Stromal cell of bone marrow (primary cell): ENCODE data around the gene MAD1L1.
"Not testable (repeated sequence)": the region's sequence is repeated elsewhere in the genome, so short reads cannot be mapped to it uniquely, and the experiment has no call there.

Experiments used
- DNase-seq: peaks from one replicate; pipeline ENCODE4 v3.0.0-alpha.2; 2012; ENCODE audit warnings: low read depth

MAD1L1 gene

DNA sequence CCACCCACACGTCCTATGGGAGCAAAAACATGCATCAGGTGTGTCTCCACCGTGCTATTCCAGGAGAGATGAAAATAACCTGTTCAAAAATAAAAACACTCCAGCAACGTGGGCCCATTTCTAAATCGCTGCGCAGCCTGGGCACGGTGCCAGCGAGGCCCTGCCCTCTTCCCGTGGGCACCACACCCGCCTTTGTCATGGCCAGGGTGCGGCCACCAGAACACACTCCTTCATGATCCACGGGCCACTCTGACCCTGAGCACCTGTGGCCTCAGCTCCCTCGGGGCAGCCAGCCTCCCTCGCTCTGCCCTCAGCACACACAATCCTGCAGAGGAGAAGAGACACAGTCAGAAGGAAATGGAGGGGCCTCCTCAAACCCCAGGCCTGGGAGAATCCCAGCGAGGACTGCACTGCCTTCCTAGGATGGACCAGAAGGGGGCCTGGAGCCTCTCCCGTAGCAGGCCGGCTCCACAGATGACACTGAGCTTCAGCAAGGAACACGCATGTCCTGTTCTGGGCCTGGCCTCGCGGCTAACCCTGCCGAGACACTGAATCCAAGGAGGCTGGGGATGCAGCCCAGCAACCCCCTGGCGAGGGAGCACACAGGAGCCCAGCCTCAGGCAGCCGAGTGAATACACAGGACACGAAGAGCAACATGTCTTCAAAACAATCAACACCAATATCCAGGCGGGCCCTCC lies 169.0 kb downstream of the MAD1L1 start:
- no peak for DNase-seq

DNA sequence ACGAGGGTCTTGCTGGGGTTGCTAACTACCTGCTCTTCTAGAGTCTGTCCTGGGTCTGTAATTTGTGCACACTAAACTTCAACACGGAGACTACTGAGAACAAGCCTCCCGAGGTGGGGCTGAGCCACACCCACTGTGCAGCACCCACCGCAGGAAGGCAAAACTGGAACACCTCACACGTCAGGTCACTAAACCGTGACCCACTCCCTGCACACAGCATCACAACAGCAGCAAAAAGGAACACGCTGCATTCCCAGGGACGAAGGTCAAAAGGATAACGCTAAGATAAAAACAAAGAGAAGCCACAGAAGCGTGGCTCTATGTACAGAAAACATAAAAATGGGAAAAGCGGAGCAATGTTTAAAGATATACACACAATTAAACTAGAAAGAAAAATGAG lies 170.1 kb downstream of the MAD1L1 start:
- DNase-seq: no peak

DNA sequence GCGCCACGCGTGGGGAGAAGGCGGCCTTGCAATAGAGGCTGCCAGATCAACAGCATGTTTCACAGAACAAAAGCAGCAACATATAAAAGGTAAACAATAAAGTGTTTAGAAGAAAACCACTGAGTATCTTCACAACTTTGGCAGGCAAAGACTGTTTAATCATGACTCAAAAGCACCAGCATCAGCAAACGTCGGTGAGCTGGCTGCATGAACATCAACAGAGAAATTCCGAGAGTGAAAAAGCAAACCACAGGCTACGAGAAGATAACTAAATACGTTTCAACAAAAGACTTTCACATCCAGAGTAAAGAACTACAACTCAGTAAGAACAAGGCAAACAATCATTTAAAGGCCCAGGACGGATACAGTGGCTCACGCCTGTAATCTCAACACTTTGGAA lies 172.0 kb downstream of the MAD1L1 start:
- no peak for DNase-seq

DNA sequence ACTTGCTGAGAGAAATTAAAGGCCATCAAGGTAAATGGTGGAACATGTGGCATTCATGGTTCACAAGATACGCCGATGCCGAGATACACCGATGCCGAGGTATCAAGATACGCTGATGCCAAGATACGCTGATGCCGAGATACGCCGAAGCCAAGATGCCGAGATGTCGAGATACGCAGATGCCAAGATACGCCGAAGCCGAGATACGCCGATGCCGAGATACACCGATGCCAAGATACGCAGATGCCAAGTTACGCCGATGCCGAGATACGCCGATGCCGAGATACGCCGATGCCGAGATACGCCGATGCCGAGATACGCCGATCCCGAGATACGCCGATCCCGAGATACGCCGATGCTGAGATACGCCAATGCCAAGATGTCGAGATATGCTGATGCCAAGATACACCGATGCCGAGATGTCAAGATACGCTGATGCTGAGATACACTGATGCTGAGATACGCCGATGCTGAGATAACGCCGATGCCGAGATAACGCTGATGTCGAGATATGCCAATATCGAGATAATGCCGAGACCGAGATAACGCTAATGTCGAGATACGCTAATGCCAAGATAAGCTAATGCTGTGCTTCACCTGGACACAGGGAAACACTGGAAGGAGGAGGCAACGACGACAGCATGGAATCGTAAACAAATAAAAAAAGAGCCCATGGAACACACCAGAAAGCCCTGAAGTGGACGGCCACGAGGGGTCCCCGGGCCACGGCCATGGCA lies 172.6 kb downstream of the MAD1L1 start:
- DNase-seq: no peak

DNA sequence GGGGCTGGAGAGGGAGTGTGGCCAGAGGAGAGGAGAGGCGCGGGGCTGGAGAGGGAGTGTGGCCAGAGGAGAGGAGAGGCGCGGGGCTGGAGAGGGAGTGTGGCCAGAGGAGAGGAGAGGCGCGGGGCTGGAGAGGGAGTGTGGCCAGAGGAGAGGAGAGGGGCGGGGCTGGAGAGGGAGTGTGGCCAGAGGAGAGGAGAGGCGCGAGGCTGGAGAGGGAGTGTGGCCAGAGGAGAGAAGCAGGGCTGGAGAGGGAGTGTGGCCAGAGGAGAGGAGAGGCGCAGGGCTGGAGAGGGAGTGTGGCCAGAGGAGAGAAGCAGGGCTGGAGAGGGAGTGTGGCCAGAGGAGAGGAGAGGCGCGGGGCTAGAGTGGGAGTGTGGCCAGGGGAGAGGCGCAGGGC lies 174.5 kb downstream of the MAD1L1 start:
- DNase-seq: not testable (repeated sequence)

DNA sequence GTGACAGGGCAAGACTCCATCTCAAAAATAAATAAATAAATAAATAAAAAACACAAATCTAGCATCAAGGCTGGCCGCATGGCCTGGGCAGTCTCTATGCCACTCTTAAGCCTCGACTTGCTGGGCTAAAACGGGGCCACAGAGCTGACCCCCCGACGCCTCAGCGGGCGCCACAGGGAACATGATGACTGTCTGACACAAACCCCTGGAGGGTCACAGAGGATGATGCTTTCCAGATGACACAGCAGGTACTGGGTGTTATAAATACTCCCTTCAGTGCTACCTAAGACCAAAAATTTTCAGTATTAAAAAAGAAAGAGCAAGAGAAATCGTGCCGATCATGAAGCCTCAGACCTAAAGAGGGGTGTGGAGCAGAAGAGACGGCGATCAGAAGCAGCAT lies 176.8 kb downstream of the MAD1L1 start:
- DNase-seq: no peak

DNA sequence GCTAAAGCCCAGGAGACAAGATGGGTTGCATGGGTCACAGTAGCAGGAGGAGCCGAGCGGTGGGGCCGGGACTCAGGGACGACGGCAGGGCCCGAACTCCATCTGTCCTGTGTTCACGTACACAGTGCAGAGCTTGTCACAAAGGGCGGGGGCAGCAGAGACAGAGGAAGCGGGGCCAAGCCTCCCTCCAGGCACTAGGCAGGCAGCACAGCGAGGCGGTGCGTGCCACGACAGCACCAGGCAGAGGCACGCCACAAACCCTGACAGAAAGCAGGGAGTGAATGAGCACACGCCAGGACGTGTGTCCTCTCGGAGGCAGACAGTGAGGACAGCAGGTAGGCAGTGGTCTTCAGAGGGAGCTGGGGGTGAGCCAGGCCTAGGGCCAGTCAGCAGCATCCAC lies 177.8 kb downstream of the MAD1L1 start:
- DNase-seq: no peak

DNA sequence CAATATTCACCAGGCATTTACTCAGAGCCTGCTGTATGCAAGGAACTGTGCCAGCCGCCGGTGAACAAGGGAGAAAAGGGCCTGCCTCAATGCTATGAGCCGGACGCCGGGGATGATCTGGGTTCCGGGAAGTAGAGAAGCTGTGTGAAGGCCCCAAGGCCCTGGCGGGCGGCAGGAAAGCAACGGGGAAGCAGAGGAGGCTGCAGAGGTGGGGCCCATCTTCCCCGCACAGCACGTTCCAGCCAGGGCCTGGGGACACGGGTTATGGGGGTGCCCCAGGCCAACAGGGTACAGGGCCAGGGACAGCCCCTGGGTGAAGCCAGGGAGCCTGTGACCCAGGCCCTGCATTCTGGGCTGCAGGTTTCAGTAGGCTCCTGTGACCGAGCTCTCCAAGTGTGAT lies 179.3 kb downstream of the MAD1L1 start:
- DNase-seq: no peak

DNA sequence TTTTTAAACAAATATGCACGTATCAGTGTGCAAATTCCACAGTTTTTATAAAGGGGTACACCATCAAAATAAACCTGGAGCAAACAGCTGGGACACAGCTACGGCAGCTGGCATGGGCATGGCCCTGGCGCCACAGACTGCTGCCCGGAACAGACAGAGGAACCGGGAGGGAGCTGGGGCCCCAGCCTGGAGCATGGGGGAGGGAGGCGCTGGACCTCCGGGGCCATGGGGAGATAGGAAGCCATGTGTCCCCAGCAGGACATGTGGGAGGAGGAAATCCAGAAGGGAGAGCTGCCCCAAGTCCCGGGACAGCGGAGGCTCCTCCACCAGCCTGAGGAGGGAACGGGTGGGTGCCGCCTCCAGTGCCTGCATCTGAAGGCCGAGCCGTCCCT lies 180.1 kb downstream of the MAD1L1 start:
- no peak for DNase-seq

DNA sequence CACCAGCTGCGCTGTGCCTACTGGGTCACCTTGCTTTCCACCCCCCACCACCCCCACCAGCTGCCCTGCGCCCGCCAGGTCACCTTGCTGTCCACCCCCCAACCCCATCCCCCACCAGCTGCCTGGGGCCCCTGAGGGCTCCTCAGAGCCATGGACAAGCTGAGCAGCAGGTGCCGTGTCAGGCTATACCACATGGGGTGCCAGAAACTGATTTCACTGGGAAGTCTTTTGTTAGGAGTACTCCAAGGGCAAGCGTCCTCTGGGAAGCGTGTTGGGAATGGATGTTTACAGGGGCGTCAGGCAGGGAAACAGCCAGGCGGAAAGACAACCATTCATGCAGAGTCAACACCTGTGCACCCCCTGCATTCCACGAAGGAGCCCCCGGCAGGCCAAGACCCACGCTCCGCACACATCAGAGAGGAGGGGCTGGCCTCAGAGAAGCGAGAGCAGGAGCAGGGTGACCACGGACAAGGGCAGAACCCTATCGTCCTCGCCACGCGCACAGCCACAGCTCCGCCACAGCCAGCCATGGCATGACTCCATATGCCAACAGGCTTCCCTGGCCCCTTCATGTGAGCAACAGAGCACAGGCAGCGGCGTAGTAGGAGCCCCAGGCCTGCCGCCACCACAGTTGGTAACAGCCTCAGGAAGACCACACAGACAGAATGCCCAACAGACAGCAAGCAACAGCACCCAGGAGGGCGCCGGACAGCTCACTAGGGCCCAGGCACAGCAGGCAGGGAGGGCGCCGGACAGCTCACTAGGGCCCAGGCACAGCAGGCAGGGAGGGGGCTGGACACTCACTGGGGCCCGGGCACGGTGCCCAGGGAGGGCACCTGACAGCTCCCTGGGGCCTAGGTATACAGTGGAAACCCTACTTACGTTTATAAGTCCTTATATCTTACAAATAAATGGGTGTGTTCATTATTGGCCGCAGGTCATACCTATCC lies 180.8 kb downstream of the MAD1L1 start:
- no peak for DNase-seq

DNA sequence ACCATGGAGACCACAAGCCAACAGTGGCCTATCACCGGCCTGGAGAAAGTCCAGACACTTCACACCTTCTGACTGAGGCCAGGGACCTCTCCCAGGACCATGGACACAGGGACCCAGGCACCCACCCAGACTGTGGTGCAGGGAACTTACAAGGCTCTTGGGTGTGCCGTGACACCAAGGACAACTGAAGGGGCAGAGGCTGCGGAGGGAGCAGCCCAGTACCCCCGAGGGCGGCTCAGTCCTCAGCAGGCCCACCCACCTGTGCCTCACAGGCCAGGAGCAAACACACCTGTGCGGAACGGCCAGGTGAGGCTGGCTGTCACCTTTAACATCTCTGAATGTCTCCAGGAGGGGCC lies 182.3 kb downstream of the MAD1L1 start:
- DNase-seq: no peak

DNA sequence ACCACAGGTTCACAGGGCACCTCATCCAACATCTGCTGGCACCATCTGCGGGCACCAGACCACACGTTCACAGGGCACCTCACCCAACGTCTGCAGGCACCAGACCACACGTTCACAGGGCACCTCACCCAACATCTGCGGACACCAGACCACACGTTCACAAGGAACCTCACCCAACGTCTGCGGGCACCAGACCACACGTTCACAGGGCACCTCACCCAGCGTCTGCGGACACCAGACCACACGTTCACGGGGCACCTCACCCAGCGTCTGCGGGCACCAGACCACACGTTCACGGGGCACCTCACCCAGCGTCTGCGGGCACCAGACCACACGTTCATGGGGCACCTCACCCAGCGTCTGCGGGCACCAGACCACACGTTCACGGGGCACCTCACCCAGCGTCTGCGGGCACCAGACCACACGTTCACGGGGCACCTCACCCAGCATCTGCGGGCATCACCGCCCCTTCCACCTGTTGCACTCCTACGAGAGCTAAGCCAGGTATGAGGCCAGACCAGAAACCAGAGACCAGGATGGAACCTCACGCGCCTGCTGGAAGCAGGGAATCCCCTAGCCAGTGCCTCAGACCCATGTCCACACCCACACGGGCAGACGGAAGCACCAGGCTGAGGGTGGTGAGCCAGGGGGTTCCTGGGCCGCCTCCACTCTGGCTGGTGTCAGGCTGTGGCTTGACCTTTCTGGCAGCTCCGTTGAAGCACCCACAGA lies 182.8 kb downstream of the MAD1L1 start:
- DNase-seq: no peak

DNA sequence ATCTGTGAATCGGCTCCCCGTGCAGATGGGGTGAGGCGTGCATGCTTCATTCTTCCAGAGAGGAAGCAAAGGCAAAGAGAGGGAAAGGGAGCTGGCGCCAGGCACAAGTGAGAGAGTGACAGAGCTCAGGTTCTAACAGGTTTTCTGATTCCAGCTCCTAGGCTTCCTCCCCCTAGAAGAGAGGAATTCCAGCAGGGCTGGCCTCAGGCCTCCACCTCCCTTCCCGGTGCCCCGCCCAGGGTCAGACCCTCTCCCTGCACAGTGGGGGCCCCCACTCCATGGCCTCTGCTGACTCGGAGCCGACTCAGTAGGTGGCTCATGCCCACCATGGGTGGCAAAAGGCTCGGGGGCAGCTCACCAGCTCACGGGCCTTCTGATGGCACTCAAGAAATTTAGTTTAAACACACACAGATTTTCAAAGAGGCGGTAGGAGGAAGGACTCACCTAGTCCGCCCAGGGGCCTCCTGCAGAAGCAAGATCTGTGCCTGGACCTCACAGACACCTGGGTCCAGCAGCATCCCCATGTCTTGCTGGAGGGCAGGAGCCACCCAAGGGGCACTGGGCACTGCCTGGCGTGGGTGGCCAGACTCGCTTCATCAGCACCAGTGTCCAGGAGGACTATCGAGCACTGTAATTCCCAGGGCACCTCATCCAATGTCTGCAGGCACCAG lies 183.5 kb downstream of the MAD1L1 start:
- DNase-seq: no peak

DNA sequence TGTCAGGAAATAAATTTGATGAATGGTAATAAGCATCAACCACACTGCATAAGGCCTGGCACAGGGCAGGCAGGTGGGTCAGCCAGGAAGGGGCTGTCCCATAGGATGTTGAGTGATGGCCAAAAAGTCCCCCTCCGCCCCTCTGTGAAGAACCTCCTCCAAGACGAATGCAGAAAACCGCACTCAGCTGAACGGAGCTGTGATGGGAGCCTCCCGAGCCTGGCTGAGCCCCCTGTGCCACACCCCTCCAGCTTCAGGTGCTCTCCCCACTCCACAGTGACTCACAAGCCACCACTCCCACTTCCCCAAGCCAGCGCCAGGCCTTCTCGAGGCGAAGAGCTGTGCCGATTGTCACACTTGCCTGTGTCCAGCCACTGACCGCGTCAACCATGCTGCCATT lies 184.2 kb downstream of the MAD1L1 start:
- no peak for DNase-seq

DNA sequence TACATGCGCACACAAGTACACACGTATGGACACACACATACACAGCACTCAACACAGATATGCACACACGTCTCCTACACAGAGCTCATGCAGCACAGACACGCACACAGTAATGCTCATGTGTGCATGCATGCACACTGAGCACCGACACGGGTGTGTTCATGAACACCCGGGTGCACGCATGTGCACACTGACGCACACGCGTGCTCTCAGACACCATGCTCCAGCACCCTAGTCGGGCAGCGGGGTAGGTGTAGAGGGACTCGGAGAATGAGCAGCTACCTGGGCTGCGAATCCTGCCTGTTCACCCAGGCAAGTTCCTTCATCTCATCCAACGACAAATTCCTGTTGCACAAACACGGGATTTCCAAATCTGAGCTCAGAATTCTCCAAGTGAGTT lies 184.7 kb downstream of the MAD1L1 start:
- DNase-seq: no peak

DNA sequence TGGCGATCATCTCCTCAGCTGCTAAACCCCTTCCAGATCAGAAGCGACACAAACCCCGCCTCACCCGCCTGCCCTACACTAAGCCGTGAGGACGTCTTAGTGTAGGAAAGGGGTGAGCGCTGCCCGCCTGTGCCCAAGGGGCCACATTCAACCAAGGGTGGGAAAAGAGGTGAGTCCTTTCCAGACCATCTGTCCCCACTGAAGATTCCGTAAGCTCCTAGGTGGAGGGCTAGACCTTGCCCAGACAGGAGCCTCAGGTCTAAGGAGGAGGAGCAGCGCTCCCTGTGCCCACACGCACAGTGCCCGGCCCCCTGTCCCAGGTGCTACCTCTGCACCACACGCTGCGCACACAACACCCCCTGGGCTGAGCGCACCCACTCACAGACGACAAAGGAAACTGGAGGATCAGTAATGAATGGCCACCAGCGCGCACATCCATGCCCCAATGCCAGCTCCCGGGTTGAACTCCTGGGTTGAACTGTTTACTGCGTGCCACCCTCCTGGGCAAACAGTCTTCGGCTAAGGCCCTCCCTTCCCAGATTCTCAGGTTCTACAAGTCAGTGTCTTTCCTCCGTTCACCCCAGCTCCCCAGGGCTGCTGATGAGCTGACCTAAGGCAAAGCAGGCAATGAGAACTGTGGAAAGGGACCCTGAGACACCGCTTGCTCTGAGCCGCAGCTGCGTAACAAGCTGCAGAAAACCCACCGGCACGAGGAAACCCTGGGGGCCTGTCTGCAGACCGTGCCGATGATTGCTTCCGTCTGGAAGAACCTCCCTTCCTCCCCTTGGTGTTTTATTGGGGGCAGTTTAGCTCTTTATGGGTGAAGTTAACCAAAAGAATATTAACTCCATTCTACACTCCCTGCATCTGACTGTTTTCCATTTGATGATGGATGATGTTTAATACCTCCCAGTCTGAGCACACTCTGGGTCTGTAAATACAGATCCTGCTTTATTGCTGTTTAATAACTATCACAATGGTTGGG lies 185.9 kb downstream of the MAD1L1 start:
- no peak for DNase-seq

DNA sequence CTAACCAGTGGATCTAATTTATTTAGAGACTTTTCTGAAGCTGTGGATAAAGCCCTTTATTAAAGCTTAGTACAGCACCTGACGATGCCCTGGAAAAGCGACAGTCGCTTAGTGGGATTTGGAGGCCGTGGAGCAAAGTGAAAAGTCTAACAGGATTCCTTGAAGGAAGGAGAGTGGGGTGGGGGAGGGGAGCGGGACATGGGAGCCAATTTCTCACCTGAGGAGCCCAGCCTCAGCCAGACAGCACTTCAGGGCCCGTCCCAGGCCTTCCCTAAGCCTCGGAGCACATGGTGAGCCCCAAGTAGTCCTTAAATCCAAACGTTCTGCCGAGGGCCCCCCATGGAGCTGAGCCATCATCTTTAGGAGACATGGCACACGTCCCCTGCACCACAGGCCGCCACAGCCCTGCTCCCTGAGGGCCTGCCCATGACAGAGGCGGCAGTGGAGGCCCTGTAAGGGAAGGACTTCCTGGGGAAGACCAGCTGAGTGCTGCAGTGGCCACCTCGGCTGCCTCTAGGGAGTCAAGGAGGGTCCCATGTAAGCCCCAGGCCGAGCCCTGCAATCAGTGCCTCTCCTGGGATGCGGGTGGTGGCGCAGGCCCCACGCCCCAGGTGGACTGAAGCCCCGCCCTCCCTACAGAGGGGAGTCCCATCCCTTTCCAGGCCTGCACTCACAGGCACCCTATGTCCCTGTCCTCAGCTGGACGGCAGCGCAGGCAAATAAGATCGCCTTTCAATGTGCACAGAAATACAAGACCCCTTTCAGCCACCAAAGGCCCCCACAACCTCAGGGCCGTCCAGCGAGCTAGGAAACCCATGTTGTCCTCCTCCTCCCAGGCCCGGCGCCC lies 187.0 kb downstream of the MAD1L1 start:
- DNase-seq: no peak

DNA sequence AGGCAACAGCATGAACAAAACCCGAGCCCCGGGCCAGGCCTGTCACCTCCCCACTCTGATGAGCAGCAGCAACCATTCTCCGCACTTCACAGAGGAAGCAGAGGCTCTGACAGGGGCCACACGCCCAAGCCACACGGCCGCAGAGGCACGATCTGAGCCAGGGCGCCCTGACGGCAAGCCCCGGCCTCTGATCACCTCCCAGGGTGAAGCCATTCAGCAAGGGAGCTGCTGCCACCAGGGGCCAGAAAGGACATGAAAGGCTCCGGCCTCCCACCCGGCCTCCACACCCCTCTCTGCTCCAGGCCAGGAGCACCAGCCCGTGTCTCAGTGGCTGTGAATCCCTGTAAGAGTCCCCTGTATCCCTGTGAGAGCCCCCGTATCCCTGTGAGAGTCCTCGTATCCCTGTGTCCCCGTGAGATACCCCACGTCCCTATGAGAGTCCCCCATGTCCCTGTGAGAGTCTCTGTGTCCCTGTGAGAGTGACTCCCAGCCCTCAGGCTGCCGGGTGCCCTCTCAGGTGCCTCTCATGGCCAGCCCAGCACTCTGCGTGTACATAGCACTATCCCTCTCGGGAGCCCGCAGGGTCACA lies 187.8 kb downstream of the MAD1L1 start:
- no peak for DNase-seq

DNA sequence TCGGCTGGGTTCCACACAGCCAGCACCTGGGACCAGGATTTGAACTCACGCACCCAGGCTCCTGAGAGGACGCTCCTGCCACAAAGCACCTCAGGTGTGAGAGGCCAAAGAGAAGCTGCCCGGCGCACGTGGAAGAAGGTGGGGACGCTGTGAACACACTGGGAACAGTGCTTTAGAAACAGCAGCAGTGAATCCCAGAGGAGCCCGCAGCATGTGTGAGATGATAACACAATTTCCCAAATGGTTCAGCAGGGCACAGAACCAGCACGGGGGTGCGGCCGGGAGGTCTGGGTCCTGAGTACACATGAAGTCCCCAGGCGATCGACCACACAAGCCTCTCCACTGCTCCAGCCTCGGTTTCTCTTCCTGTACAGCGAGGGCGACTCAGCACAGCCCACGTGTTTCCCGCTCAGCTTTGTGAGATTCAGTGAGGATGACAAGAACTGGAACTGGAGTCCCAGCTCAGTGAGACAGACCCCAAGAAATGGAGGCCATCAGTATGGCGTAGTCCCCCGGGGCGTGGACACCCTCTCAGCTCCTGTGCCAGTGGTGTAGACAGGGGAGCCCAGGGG lies 188.3 kb downstream of the MAD1L1 start:
- no peak for DNase-seq
